HEK293 (cell line): ENCODE results near the gene EFCAB6.

Experiments used
- CTCF ChIA-PET: fragments of 350-600 bp; formaldehyde crosslinking; extraction: SDS; loops from one replicate; lab custom pipeline; 2021; ENCODE audit warnings: antibody characterized with exemption; lab: Yijun Ruan, JAX
- POLR2A ChIA-PET: fragments of 300-600 bp; formaldehyde crosslinking; extraction: SDS; loops from one replicate; lab custom pipeline; 2020; ENCODE audit warnings: antibody characterized with exemption, inconsistent platforms; lab: Yijun Ruan, JAX
- H3K27ac ChIP-seq: fragments of 200-500 bp; sonication (Bioruptor generic); 2 replicates; pipeline ENCODE4 v1.5.1; 2014; ENCODE audit warnings: low read depth, low read length, control low read depth, inconsistent platforms; ENCODE audit errors: extremely low read depth
- H3K36me3 ChIP-seq, 2 experiments: fragments of 200-500 bp in 1 of 2; sonication (Bioruptor generic) in 1 of 2; 1 replicate in 1 of 2; 2 replicates in 1 of 2; pipeline ENCODE4 v1.5.1; 2014 to 2017; ENCODE audit warnings: inconsistent platforms in 2 of 2, low read length in 2 of 2; ENCODE audit not compliant: control insufficient read depth in 2 of 2, insufficient read depth in 1 of 2
- H3K4me1 ChIP-seq: fragments of 200-500 bp; sonication (Bioruptor generic); 2 replicates; pipeline ENCODE4 v1.5.1; 2014; ENCODE audit warnings: mild to moderate bottlenecking, low read length, inconsistent platforms; ENCODE audit not compliant: control insufficient read depth, insufficient read depth
- H3K4me3 ChIP-seq: 2 replicates; pipeline ENCODE4 v1.5.1; 2011; ENCODE audit warnings: low read depth, mild to moderate bottlenecking, control low read depth, low read length, moderate library complexity
- H3K9me3 ChIP-seq: fragments of 200-500 bp; sonication (Bioruptor generic); 2 replicates; pipeline ENCODE4 v1.5.1; 2014; ENCODE audit warnings: low read depth, low read length, inconsistent platforms; ENCODE audit not compliant: control insufficient read depth, insufficient read depth
- BCL11B ChIP-seq: fragments of 450-650 bp; formaldehyde crosslinking; IDR thresholded peaks from 2 replicates; pipeline ENCODE4 v1.5.1; 2016; ENCODE audit warnings: low read depth, missing biosample characterization, missing genetic modification characterization
- KLF16 ChIP-seq: fragments of 450-650 bp; formaldehyde crosslinking; IDR thresholded peaks from 2 replicates; pipeline ENCODE4 v1.5.1; 2017; ENCODE audit warnings: missing biosample characterization, missing genetic modification characterization
- KLF17 ChIP-seq: fragments of 450-650 bp; formaldehyde crosslinking; IDR thresholded peaks from 2 replicates; pipeline ENCODE4 v1.5.1; 2016; ENCODE audit warnings: missing biosample characterization, missing genetic modification characterization
- OVOL3 ChIP-seq: fragments of 450-650 bp; formaldehyde crosslinking; IDR thresholded peaks from 2 replicates; pipeline ENCODE4 v1.5.1; 2016; ENCODE audit warnings: missing biosample characterization, missing genetic modification characterization
- SETDB1 ChIP-seq: IDR thresholded peaks from one replicate; pipeline ENCODE4 v1.6.1; 2017; ENCODE audit warnings: mild to moderate bottlenecking, low read length, moderate library complexity, mixed read lengths; ENCODE audit not compliant: insufficient read length
- TCF7L2 ChIP-seq: IDR thresholded peaks from 2 replicates; pipeline ENCODE4 v1.6.1; 2011; ENCODE audit warnings: low read depth, mild to moderate bottlenecking, inconsistent platforms, low read length, moderate library complexity, borderline replicate concordance
- TSHZ1 ChIP-seq: fragments of 450-650 bp; formaldehyde crosslinking; IDR thresholded peaks from 2 replicates; pipeline ENCODE4 v1.5.1; 2016; ENCODE audit warnings: missing biosample characterization, missing genetic modification characterization, borderline replicate concordance
- ZFP41 ChIP-seq: fragments of 450-650 bp; formaldehyde crosslinking; IDR thresholded peaks from 2 replicates; pipeline ENCODE4 v1.5.1; 2016; ENCODE audit warnings: missing biosample characterization, missing genetic modification characterization, borderline replicate concordance
- ZNF155 ChIP-seq: fragments of 450-650 bp; formaldehyde crosslinking; IDR thresholded peaks from 2 replicates; pipeline ENCODE4 v1.5.1; 2016; ENCODE audit warnings: missing biosample characterization, missing genetic modification characterization
- ZNF24 ChIP-seq: fragments of 450-650 bp; formaldehyde crosslinking; IDR thresholded peaks from 2 replicates; pipeline ENCODE4 v1.5.1; 2016; ENCODE audit warnings: missing biosample characterization, missing genetic modification characterization
- ZNF280D ChIP-seq: fragments of 450-650 bp; formaldehyde crosslinking; IDR thresholded peaks from 2 replicates; pipeline ENCODE4 v1.5.1; 2016; ENCODE audit warnings: missing biosample characterization, missing genetic modification characterization
- ZNF311 ChIP-seq: fragments of 450-650 bp; formaldehyde crosslinking; IDR thresholded peaks from 2 replicates; pipeline ENCODE4 v1.5.1; 2017; ENCODE audit warnings: missing biosample characterization, missing genetic modification characterization, borderline replicate concordance
- ZNF324 ChIP-seq: fragments of 450-650 bp; formaldehyde crosslinking; IDR thresholded peaks from 2 replicates; pipeline ENCODE4 v1.5.1; 2016; ENCODE audit warnings: missing biosample characterization, missing genetic modification characterization
- ZNF335 ChIP-seq: fragments of 450-650 bp; formaldehyde crosslinking; conservative IDR thresholded peaks from 2 replicates; pipeline ENCODE4 v1.5.1; 2016; ENCODE audit warnings: missing biosample characterization, missing genetic modification characterization
- ZNF394 ChIP-seq: fragments of 450-650 bp; formaldehyde crosslinking; IDR thresholded peaks from 2 replicates; pipeline ENCODE4 v1.5.1; 2016; ENCODE audit warnings: missing biosample characterization, missing genetic modification characterization, mild to moderate bottlenecking, moderate library complexity, borderline replicate concordance
- ZNF473 ChIP-seq: fragments of 450-650 bp; formaldehyde crosslinking; IDR thresholded peaks from 2 replicates; pipeline ENCODE4 v1.5.1; 2017; ENCODE audit warnings: missing biosample characterization, missing genetic modification characterization
- ZNF558 ChIP-seq: fragments of 450-650 bp; formaldehyde crosslinking; IDR thresholded peaks from 2 replicates; pipeline ENCODE4 v1.5.1; 2016; ENCODE audit warnings: missing biosample characterization, missing genetic modification characterization
- ZNF776 ChIP-seq: fragments of 450-650 bp; formaldehyde crosslinking; IDR thresholded peaks from 2 replicates; pipeline ENCODE4 v1.5.0; 2017; ENCODE audit warnings: missing biosample characterization, missing genetic modification characterization, borderline replicate concordance

Gene EFCAB6

GRCh38 chr22:43859176-43859575 is 47.1 kb upstream of the EFCAB6 start (continued):
- TF ChIP-seq ZNF280D, result no peak

GRCh38 chr22:43858156-43858895 is 46.2 kb upstream of the EFCAB6 start:
- CTCF ChIA-PET, result interaction anchor here (1.0 to 2.4 kb wide), 3 partner anchors 24 to 27 kb away, joined by 3 to 6 read pairs (median 3); no protein-coding TSS in a partner anchor
- H3K4me1 ChIP-seq, result no peaks in the 10 kb centered on the region
- TF ChIP-seq ZNF24 (tag by site-specific recombination), result no peak
- no peak for TF ChIP-seq BCL11B
- no peak for TF ChIP-seq KLF17 (tag by site-specific recombination)
- no peak for TF ChIP-seq ZNF324 (tag by site-specific recombination)
- TF ChIP-seq ZNF335 (tag by site-specific recombination), result no peak
- TF ChIP-seq ZFP41, result no peak
- no peak for TF ChIP-seq TSHZ1
- no peak for TF ChIP-seq KLF16 (tag by site-specific recombination)
- no peak for TF ChIP-seq ZNF776 (tag by site-specific recombination)
- TF ChIP-seq ZNF155, result no peak
- no peak for TF ChIP-seq ZNF473 (tag by site-specific recombination)
- TF ChIP-seq SETDB1, result no peak
- TF ChIP-seq OVOL3, result no peak
- no peak for TF ChIP-seq TCF7L2
- TF ChIP-seq ZNF394 (tag by site-specific recombination), result no peak
- TF ChIP-seq, all 188 proteins: peak for 0
- Histone ChIP-seq H3K9me3 (no peaks in the 10 kb centered on the region; the same call in 1 of the 2 replicates), H3K36me3 (peaks cover 0 to 9% of the 10 kb centered on the region in 2 experiments; a peak in 1 of 3 replicates), H3K4me3 (no peak overlapping the region), H3K27ac (no peak overlapping the region)
- POLR2A ChIA-PET, result no interaction called here

- POLR2A ChIA-PET, result interaction anchor here (0.7 kb wide), 1 partner anchor 1639 kb away, joined by 8 read pairs; no protein-coding TSS in a partner anchor
Measured at GRCh38 chr22:43857367-43857766, 45.3 kb upstream of the EFCAB6 start.

More at GRCh38 chr22:43857367-43857766, 45.3 kb upstream of the EFCAB6 start:
- Histone ChIP-seq H3K4me3 (no peak overlapping the region), H3K9me3 (no peaks in the 10 kb centered on the region; the same call in 1 of the 2 replicates), H3K36me3 (peaks cover 0 to 9% of the 10 kb centered on the region in 2 experiments; a peak in 1 of 3 replicates), H3K27ac (no peak overlapping the region), H3K4me1 (no peaks in the 10 kb centered on the region)
- TF ChIP-seq ZNF311 (tag by site-specific recombination) (no peak), ZNF558 (tag by site-specific recombination) (peak; percentile 96)
- CTCF ChIA-PET, result interaction anchor here (0.9 to 2.4 kb wide), 4 partner anchors 25 to 210 kb away, joined by 3 to 6 read pairs (median 4); no protein-coding TSS in a partner anchor
